Muscle of arm (tissue), 12 donors: Measurements from ENCODE around the gene FLAD1. TPM values are rescaled to one million over a fixed set of nuclear protein-coding genes. Genes with fewer than 3 reads are reported as not detected.

ENCODE experiments used
- DNase-seq: peaks from one replicate; pipeline ENCODE4 v3.0.0-alpha.2; 2013
- polyA plus RNA-seq, 12 donors: library from polyadenylated mRNA; unstranded; fragments of 120-200 nt; gene quantifications; one replicate each; pipeline ENCODE4 v1.2.1, GENCODE V29; 2013; ENCODE audit not compliant: insufficient read length in 12 of 12

The FLAD1 gene
- polyA plus RNA-seq, 12 donors = 13.1 to 23.6 (median 19.7) TPM; not detected in 1

DNA sequence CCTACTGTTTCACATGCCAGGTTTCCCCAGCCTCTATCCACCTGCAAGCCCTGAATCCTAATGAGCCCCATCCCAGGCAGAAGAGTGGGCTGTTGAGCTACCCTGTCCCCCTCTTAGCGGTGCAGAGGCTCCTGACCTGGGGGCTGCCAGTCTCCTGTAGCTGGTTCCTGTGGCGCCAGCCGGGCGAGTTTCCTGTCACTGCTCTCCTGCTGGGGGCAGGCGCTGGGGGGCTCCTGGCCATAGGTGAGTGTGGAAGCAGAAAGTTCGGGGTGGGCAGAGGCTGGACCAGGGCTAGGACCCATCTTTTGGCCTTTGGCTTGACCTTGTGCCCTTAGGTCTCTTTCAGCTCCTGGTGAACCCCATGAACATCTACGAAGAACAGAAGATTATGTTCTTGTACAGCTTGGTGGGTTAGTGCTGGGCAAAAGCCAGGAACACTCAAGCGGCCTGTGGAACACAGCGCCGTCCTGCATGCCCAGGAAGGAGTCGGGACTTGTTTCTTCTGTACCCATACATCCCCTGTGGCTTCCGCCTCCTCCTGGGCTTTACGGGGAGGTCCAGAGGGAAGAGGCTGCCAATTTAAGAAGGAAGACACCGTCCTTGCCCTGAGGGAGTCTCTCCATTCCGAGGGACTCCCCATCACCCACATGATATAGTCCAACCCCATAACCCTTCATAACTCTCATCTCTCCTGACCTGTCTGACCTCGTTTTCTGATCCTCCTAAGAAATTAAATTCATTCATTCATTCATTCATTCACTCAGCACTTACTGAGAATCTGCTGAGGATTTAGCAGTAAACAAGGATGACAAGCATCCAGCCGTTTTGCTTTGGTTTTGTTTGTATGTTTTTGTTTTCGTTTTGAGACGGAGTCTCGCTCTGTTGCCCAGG is 51.4 kb downstream of the FLAD1 start:
- no peak for DNase-seq

DNA sequence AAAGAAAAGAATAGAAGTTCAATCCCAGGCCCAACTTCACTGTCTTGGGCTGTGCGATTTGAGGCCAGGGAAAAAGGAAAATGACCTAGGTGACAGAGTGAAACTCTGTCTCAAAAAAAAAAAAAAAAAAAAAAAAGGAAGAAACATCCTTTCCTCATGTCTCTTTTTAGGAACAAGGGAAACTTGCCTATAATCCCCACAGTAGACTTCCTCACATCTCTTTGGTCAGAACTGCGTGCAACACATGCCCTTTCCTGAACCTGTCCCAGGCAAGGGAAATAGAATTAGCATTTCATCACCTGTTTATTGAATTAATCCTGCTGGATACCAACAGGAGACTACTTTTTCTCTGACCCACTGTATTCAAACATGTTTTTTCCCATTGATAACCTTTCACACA is 52.8 kb downstream of the FLAD1 start:
- DNase-seq = no peak

DNA sequence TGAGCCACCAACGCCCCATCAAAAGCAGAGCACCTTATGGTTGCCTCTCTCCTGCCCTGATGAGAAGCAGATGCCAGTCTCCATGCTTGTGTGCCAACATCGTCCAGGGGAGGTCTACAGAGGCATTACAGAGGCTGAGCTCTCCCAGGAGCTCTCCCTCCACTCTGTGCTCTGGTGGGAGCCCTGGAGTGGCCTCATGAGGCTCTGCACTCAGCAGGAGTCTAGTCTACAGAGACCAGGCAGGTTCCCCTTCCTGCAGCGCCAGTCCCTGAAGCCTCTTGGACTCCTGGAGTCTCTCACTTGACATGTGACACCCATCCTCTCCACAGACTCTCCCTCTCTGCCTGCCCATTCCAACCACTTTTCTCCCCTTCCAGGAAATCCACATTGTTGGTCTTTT is 53.9 kb downstream of the FLAD1 start:
- DNase-seq = no peak

DNA sequence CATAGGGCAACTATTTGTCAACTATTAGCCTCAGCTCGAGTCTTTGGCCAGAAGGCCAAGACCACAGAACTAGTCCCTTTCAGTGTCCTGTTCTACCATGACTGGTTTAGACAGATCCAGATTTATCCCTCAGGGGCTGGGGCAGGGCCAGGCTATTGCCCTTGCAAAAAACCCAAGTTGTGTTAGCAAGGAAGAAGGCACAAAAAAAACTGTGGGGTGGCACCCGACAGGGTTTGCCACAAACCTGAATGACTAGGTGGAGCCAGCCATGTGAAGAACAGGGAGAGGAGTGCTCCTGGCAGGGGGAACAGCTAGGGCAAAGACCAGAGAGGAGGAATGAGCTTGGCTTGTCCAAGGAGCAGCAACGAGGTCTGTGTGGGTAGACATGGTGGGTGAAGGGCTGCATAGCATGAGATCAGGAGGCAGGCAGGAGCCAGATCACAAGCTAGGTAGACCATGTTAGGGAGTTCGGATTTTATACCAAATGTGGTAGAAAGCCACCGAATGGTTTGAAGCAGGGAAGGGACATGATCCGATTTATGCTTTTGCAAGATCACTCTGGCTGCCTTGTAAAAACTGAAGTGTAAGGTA is 54.8 kb downstream of the FLAD1 start:
- no peak for DNase-seq

DNA sequence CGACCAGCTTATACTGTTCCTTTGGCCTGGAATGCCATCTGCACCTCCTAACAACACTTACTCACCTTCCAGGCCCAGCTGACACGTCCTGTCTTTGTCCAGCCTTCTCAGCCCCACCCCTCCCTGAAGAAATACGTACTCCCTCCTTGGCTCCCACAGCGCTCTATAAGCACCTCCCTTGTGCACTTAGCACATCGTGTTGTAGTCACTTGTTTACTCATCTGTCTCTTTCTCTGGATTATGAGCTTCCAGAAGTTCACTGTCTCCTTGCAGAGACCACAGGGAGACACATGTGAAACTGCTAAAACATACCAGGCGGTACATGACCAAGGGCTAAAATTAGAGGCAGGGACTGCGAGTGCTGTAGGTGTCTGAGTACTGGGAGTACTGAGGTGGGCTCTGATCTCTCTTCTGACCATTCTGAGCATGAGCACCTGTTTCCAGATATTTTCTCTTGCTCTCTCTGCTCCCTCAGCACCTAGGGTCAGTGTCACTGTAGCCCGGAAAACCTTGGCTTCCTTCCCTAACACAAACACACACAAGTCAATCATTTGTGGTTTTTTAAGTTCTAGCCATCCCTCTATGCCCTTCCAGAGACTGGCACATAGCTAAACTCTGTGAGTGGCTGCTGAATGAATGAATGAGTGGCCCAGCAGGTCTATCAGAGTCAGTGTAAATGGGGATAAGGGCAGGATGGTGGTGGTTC is 55.6 kb downstream of the FLAD1 start:
- no peak for DNase-seq

DNA sequence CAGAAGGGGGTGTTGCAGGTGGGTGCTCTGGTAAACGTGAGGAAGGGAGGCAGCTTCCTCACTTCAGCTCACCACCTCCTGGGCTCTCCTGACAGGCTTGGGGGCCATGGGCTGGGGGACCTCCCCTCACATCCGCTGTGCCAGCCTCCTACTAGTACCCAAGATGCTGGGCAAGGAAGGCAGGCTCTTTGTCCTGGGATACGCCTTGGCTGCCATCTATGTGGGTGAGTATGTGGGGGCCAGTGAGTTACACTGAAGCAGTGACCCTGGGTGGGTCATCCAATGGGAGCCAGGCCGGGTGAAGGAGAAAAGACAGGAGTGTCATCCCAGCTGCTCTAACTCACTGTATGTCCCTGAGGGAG is 56.1 kb downstream of the FLAD1 start:
- DNase-seq = no peak

DNA sequence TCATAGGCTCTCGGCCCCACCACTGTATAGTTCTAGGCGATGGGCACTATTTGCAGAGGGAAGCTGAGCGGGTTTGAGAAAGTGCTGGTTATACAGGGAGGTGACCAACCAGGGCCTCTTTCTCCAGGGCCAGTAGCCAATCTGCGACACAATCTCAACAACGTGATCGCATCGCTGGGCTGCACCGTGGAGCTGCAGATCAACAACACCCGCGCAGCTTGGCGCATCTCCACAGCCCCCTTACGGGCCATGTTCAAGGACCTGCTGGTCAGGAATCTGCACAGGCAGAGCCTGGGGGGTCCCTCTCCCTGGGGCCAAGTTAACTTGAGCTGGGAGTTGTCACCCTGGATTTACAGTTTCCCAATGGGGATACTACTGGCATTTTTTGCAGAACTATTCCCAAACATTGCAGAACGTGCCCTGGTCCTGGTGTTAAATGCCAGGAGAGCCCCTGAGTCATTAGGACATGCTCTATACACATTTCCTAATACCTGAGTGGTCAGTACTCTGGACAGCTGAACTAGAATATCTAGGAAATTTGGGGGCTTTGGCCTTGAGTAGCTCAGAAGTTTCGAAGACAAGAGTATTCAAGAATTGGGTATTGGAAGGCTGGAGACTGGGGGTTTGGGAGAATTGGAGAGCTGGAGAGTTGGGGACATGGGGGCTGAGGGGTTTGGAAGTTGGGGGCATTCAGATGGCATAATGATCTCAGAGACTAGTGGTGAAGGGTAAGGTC is 57.4 kb downstream of the FLAD1 start:
- DNase-seq = no peak

Other genes starting within 250 kb of the FLAD1 start
- 10 to 100 TPM in 5 of 12 donors, 1 to 10 TPM in 6, not detected in 1; 5.8 to 12.8 (median 9.5) TPM for gene KCNN3, start 113.1 kb upstream of the FLAD1 start, polyA plus RNA-seq
- 10 to 100 TPM in 11 of 12 donors, not detected in 1; 20.1 to 28.8 (median 26.1) TPM for gene PMVK, start 46.6 kb upstream of the FLAD1 start, polyA plus RNA-seq
- gene PBXIP1, start 27.2 kb upstream of the FLAD1 start, polyA plus RNA-seq = 100 to 1,000 TPM in 8 of 12 donors, 10 to 100 TPM in 3, not detected in 1; 74.1 to 186 (median 153) TPM
- gene PYGO2, start 21.6 kb upstream of the FLAD1 start, polyA plus RNA-seq = 10 to 100 TPM in 11 of 12 donors, not detected in 1; 21.7 to 39.5 (median 28.7) TPM
- gene SHC1, start 12.6 kb upstream of the FLAD1 start, polyA plus RNA-seq = 100 to 1,000 TPM in 1 of 12 donors, 10 to 100 TPM in 10, not detected in 1; 66.6 to 136 (median 92.4) TPM
- gene CKS1B, start 8.7 kb upstream of the FLAD1 start, polyA plus RNA-seq = 10 to 100 TPM in 11 of 12 donors, not detected in 1; 44.1 to 77.4 (median 65.4) TPM
- gene LENEP, start 10.2 kb downstream of the FLAD1 start, polyA plus RNA-seq = under 1 TPM in 1 of 12 donors, not detected in 11; 0.49 TPM
- 10 to 100 TPM in 4 of 12 donors, 1 to 10 TPM in 7, not detected in 1; 3.9 to 32.4 (median 8.5) TPM for gene ZBTB7B, start 19.5 kb downstream of the FLAD1 start, polyA plus RNA-seq
- 1 to 10 TPM in 3 of 12 donors, under 1 TPM in 7, not detected in 2; 0.34 to 1.6 (median 0.57) TPM for gene DCST2, start 50.4 kb downstream of the FLAD1 start, polyA plus RNA-seq
- gene DCST1, start 50.5 kb downstream of the FLAD1 start, polyA plus RNA-seq = under 1 TPM in 8 of 12 donors, not detected in 4; 0.16 to 0.29 (median 0.24) TPM
- 100 to 1,000 TPM in 1 of 12 donors, 10 to 100 TPM in 10, not detected in 1; 47.2 to 143 (median 56.3) TPM for gene ADAM15, start 68.0 kb downstream of the FLAD1 start, polyA plus RNA-seq
- 10 to 100 TPM in 3 of 12 donors, 1 to 10 TPM in 8, not detected in 1; 4.7 to 12.1 (median 6.5) TPM for gene EFNA4, start 80.4 kb downstream of the FLAD1 start, polyA plus RNA-seq
- 10 to 100 TPM in 1 of 12 donors, 1 to 10 TPM in 9, not detected in 2; 1.3 to 11.7 (median 2.1) TPM for gene EFNA3, start 95.5 kb downstream of the FLAD1 start, polyA plus RNA-seq
- 10 to 100 TPM in 11 of 12 donors, not detected in 1; 19.3 to 35.9 (median 23.3) TPM for gene EFNA1, start 144.5 kb downstream of the FLAD1 start, polyA plus RNA-seq
- gene SLC50A1, start 152.5 kb downstream of the FLAD1 start, polyA plus RNA-seq = 10 to 100 TPM in 11 of 12 donors, not detected in 1; 18.5 to 27.5 (median 23.4) TPM
- 10 to 100 TPM in 10 of 12 donors, not detected in 2; 13.2 to 24.3 (median 17.5) TPM for gene DPM3, start 157.2 kb downstream of the FLAD1 start, polyA plus RNA-seq
- 100 to 1,000 TPM in 5 of 12 donors, 10 to 100 TPM in 6, not detected in 1; 59.2 to 147 (median 99.7) TPM for gene KRTCAP2, start 190.0 kb downstream of the FLAD1 start, polyA plus RNA-seq
- 1 to 10 TPM in 2 of 12 donors, under 1 TPM in 9, not detected in 1; 0.35 to 5.8 (median 0.56) TPM for gene TRIM46, start 190.5 kb downstream of the FLAD1 start, polyA plus RNA-seq
- gene THBS3, start 224.6 kb downstream of the FLAD1 start, polyA plus RNA-seq = 10 to 100 TPM in 11 of 12 donors, not detected in 1; 44.8 to 81.2 (median 63.4) TPM
- gene MTX1, start 225.4 kb downstream of the FLAD1 start, polyA plus RNA-seq = 10 to 100 TPM in 11 of 12 donors, not detected in 1; 12.7 to 23.0 (median 19.0) TPM